HG03196 (cell line): ENCODE measurements around the gene ZNF70.

Experiments used
- ATAC-seq: cut with Tn5 transposase; IDR thresholded peaks from one replicate; pipeline ENCODE4 v1.9.1; 2021; ENCODE audit not compliant: unreplicated experiment

ZNF70 gene

DNA sequence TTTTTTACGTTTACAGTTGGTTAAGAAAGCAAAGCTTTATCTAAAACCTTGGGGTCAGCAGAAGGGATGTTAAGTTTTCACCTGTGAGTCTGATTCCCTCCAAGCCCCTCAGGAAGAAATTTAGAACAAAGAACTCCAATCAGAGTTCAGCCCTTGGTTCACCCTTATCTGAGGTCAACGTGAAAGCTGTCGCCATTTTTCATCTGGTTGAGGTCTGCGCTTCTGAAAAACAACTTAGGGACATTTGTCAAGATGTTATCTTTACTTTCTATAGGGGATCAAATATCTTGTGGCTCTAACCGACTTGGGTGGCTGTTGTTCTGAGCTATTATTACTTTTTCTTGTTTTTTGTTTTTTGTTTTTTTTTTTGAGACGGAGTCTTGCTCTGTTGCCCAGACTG, 30.1 kb downstream of the ZNF70 start:
- no peak for ATAC-seq

DNA sequence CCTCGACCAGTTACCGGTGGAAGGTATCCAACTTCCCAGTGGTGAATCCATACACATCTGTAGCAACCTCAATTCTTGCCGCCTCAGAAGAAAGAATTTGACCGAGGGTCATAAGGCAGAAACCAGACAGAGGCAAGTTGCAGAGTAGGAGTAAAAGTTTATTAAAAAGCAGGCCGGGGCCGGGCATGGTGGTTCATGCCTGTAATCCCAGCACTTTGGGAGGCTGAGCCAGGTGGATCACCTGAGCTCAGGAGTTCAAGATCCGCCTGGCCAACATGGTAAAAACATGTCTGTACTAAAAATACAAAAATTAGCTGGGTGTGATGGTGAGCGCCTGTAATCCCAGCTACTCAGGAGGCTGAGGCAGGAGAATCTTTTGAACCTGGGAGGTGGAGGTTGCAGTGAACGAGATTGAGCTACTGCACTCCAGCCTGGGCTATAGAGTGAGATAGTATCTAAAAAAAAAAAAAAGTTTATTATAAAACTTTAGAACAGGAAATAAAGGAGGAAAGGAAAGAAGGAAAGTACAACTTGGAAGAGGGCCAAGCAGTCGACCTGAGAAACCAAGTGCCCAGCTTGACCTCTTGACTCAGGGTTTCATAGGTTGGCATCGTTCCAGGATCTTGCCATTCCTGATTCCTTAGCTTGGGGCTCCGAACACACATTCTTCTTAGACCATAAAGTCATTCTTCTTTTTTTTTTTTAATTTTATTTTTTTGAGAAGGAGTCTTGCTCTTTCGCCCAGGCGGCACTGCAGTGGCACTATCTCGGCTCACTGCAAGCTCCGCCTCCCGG, 32.3 kb downstream of the ZNF70 start:
- ATAC-seq, result no peak

DNA sequence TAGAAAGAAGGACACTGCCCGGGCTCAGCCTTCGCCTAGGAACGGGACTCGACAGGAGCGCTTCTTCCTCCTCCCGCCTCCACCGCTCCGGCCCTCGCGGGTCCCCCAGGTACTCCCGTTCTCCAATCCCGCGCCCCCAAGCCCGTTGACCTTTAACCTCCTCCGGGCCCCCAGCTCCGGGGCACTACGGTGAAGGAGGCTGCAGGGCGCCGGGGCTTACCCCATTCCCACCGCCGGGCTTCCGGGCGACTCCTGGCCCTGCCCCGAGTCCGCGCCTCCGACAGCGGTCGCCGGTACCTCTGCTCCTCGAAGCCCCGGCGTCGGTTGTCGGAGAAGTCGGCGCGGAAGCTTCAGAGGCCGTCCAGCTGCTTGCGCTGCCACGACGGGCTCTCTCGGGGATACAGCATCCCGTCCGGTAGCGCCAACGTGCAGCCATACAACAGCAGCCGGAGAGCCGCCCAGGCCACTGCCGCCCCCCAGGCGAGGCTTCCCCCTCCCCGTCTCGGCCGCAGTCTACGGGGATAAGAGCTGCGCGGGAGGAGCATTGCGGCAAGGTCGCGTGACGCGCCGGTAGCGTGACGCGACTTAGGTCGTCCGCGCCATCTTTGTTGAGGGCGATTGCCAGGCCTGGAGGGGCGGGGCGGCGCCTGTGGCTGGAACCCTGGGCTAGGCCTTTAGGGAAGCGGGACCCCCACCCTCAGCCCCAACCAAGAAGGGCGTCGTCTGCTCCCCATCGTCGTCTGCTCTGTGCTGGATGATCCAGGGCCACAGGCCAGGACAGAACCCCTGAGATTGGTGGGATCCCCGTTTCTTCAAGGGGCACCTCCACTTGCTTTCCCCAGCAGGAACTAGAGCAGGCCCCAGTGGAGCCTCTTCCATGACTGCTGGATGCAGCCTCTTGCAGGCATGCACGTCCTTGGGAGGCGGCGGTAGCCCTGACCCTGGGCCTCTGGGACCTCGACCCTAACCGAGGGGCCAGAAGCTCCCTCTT, 33.8 kb downstream of the ZNF70 start:
- ATAC-seq, result peak; percentile 62

DNA sequence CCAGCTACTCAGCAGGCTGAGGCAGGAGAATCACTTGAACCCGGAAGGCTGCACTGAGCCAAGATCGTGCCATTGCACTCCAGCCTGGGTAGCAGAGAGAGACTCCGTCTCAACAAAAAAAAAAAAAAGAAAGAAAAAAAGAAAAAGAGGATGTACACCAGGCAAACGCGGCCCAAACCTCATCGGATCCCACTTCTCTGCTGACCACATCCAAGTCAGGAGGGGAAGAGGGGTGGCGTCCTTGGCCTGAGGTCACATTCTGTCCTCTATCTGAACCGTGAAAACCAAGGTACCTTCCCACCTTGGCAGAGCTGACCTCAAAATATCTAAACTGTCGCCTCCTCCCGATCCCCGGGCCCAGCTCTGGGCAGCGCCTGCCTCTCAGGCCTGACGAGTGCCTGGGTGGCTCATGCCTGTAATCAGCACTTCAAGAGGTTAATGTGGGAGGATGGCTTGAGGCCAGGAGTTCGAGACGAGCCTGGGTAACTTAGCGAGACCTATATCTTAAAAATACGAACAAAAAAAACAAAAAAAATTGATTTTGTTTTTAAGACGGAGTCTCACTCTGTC, 35.0 kb downstream of the ZNF70 start:
- ATAC-seq, result no peak

DNA sequence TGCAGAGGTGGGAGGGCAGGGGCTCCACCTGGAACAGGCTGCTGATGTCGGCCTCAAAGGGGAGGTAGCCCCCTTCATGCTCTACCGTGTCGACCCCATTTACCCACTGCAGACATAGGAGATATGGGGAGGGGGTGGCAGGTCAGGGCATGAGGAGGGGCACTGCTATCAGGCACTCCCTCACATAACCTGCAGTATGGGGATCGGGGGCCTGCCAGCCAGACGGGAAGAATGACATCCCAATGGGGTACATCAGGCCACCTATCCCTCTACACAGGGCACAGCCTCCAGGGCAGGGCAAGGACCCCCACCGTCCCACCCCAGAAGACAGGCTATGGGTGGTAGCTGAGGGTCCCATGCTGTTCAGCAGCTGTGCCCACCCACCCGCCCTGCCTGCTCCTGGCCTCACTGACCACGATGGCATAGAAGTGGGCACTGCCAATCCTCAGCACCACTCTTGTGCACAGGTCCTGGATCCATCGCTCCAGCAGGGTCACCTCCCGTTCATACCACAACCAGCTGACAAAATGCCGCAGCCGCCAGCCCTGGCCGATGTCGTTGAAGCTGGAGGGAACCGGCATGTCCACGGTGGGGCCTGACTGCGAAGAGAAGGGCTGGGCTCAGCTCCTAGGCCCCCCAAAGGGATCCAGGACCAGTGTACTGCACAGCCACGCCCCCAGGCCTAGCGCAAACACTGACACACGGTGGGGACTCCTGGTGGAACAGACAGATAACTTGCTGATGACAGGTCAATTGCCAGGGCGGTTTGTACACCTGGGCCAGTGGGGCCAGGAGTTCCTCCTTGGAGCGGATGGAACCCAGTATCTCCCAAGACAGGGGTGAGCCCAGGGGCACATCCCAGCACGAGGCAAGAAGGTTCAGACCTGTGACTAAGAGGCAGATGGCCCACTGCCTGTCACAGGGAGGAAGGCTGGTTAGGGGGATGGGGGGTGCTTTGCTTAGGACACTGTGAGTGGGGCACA, 36.0 kb downstream of the ZNF70 start:
- ATAC-seq, result no peak

DNA sequence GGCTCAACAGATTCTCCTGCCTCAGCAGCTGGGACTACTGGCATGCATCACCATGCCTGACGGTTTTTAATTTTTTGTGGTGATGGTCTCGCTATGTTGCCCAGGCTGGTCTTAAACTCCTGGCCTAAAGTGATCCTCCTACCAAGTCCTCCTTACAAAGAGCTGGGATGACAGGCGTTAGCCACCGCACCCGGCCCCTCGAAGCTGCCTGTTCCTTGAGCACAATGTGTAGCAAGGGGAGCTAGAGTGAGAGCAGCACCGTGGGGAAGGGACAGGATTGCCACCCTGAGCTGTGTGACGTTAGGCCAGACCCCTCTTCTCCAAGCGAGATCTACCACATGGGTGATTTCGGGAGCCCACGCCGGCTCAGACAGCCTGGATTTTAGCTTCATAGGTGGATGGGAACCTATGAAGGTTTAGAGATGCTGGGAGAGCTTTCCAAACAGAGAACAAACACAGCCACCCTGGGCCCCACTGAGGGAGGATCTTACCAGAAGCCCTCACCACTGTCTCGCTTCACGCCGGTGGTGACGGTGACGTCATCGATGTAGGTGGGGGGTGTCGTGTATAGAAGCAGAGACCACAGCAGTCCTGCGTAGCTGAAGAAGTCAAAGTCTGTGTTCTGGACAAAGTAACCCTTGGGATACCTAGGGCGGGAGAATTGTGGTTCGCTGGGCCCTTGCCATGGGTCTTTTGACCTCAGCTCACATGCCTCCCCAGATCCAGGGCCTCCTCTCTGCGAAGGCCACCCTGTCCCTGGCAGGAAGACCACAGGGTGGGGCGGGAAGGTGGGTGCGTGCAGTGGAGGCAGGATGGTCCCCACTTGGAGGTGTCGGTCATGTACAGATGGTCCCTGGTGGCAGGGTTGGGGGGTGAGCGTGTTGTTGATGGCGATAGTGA, 37.0 kb downstream of the ZNF70 start:
- ATAC-seq, result no peak

DNA sequence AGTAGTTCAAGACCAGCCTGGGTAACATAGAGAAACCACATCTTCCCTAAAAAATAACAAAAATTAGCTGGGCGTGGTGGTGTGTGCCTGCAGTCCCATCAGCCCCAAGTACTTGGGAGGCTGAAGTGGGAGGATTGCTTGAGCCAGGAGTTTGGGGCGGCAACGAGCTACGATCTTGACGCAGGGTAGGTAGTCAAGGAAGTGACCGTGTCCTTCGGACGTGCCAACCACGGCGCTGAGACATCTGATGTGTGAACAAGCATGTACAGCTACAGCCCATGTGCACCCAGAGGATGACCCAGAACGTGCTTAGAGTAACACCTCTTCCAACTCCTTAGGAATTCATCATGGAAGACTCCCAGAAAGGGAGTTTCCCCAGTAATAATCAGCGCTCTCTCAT, 38.7 kb downstream of the ZNF70 start:
- ATAC-seq, result no peak

DNA sequence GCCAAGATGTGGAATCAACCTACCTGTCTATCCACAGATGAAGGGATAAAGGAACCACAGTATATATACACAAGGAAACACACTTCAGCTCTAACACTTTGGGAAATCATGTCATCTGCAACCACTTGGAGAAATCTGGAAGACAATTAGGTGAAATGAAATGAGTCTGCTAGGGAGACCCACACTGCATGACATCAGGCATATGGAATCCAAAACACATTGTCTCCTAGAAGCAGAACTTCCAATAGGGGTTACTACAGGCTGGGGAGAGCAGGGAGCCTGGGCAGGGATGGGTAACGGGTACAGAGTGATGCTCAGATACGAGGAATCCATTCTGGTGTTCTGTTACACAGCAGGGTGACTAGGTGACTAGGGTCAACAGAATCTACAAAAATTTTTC, 41.8 kb downstream of the ZNF70 start:
- ATAC-seq, result no peak

DNA sequence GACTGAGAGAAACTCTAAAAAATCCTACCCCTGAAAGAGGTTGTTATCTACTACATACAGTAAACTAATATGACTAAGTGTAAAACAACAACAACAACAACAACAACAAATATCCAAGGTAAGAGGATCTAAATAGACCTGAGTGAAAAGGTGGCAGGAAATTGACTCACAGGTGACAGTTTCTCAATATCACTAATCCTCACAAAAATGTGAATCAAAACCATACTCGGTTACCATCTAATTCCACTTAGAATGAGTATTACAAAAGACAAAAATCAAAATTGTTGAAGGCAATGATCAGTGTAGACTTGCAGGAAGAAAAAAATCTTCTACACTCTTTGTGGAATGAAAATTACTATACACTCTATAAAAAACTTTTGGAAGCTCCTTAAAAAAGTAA, 42.6 kb downstream of the ZNF70 start:
- ATAC-seq, result no peak

DNA sequence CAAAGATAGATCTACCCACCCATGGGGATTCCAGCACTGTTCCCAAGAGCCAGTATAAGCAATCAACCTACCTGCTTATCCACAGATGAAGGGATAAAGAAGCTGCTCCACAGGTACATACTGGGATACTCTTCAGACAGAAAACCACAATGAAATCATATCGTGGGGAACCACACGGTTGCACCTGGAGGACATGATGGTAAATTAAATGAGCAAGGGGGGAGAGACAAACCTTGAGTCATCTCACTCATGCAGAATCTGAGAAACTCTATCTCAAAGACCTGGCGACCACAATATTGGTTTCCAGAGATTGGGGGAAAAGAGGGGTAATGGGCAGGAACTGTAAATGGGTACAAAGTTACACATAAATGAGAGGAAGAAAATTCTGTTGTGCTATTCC, 45.6 kb downstream of the ZNF70 start:
- ATAC-seq, result no peak

DNA sequence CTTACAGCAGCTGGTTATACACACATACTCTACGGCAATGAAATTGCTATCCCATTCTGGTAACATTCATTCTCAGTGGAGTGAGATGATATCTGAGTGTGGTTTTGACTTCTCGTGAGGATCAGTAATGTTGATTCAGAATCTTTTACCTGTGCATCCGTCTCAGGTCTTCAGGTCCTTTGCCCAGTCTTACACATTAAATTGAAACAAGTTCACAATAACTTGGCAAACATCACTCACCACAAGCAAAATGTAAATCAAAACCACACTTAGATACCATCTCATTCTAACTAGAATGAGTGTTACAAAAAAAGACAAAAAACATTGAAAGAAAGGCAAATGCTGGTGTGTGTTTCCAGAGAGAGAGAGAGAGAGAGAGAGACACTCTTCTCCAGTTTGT, 46.1 kb downstream of the ZNF70 start:
- no peak for ATAC-seq

DNA sequence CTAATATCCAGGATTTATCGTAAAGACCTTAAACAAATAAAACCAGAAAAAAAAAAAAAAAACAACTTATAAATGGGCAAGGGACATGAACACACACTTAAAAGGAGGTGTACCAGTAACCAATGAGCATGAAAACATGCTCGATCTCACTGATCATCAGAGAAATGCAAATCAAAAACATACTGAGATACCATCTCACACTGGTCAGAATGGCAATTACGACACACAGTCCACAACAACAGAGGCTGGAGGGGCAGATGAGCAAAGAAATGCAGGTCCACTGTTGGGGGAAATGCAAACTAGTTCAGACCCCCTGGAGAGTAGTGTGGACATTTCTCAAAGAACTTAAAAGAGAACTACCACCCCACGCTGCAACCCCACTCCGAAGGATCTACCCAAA, 46.9 kb downstream of the ZNF70 start:
- ATAC-seq, result no peak

DNA sequence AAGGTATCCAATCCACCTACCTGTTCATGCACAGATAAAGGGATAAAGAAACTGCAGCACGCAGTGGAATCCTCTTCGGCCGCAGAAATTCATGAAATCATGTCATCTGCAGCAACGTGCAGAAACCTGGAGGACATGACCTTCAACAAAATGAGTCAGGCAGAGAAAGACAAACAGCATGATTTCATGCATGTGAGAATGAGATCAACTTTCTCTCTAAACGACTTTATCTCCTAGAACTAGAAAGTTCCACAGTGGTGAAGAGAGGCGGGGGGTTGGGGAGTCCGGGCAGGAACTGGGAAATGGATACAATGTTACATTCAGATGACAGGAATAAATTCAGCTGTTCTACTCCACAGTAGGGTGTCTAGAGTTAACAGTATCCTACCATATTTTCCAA, 50.2 kb downstream of the ZNF70 start:
- ATAC-seq, result no peak

DNA sequence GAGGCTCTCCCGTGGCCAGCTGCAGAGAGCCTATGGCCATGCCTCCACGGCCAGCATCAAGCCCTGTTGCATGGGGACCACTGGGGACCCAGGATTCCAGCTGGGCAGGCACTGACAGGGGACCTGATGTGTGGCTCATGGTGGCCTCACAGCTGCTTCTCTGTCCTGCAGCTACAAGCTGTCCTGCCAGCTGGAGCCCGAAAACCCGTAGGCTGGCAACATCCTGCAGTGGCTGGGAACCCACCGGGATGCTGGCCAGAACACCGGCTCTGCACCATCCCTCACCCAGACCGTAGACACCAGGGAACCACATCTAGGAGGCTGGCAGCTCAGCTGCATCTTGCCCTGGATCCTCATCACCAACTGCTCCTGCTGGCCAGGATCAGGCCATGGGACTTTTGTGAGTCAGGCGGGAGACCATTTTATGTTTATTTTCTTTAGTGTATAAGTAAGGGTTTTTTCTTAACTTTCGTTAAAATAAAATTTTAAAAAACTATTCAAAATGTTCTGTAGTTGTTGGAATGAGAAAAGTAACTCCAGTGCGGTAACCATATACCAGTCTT, 52.2 kb downstream of the ZNF70 start:
- no peak for ATAC-seq

DNA sequence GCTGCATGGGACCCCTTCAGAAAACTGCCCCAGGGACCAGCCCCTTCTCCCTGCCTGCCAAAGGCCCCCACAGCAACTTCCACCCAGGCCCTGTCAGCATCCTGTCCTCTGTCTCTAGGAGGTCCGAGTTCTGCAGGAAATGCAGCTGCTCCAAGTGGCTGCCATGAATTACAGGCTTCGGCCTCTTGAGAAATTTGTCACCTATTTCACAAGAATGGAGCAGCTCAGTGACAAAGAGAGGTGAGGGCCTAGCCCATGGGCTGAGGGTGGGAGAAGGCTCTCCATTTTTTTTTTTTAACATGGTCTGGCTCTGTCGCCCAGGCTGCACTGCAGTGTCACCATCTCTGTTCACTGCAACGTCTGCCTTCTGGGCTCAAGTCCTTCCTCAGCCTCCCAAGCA, 52.8 kb downstream of the ZNF70 start:
- ATAC-seq, result no peak

DNA sequence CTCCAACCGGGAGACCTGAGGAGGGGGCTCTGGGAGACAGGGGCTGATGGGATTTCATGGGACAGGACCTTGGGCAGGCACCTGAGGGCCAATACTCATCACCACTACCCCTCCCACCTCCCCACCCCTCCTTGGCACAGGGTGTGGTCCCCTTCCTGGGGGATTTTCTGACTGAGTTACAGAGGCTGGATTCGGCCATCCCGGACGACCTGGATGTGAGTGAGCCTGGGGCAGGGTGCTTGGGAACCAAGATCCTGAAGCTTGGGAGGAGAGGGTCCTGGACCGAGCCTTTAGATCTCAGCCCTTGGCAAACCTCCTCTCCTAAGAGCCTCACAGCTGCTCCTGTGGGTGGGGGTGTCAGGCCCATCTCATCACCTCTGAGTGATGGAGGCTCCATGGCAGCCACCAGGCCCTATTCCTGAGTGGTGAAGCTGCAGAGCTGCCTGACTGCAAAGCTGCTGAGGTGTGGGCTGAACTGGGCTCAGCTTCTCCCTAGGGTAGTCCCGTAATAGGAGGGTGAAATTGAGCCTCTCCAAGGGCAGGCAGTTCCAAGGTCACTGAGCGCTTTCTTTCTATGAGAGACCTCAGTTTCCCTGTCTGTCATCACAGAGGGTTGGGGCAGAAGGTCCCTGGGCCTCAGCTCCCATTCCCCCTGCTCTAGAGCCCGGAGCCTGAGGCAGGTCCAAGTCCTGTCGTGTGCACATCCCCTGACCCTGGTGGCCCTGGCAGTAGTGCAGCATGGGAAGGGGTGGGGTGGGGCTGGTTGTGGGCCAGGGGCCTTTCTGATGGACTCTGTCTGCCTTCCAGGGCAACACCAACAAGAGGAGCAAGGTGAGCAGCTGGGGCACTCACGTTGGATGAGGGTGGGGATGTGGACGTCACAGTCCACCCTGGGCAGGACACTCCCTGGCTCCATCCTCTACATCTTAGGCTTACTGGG, 53.6 kb downstream of the ZNF70 start:
- ATAC-seq, result no peak

DNA sequence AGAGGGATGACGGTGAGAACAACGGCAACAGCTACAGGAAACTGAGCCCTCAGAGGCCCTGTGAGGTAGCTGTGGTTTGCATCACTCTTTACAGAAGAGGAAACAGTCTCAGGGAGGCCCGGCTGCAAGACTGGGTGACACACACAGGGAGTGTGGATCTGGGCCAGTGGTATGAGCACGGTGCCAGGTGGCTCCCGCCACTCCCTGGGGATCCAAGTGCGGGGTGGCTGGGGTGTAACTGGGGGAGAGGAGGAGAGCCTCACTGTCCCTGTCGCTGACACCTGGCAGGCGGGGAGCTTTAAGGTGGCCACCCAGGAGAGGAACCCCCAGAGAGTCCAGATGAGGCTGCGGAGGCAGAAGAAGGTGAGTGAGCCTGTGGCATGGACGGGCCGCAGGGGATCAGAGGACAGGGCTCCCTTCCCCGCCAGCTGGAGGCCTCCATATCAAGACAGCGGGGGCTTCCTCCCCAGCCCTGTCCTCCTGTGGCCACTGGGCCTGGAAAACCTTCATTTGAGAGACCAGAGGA, 54.5 kb downstream of the ZNF70 start:
- peak; percentile 77 for ATAC-seq
